IMR-90 (cell line): ENCODE measurements around the gene PCGF3. TPM values are rescaled to one million over a fixed set of nuclear protein-coding genes. Genes with fewer than 3 reads are reported as not detected.
"Not testable (repeated sequence)": the region's sequence is repeated elsewhere in the genome, so short reads cannot be mapped to it uniquely, and the experiment has no call there.

ENCODE experiments used
- ATAC-seq: fragments of 200-7000 bp; cut with Tn5 transposase; 2 replicates; pipeline ENCODE4 v1.9.1; 2020; ENCODE audit warnings: low read depth, mild to moderate bottlenecking, moderate library complexity
- BruUV-seq: library from RNA; stranded (reverse); fragments of 400-500 nt; replicated peaks from 2 replicates; lab custom pipeline; 2021; lab: Mats Ljungman, UMichigan
- CTCF ChIA-PET: fragments of 300-600 bp; formaldehyde crosslinking; extraction: SDS; loops from one replicate; lab custom pipeline; 2021; ENCODE audit warnings: antibody characterized with exemption; lab: Yijun Ruan, JAX
- POLR2A ChIA-PET: fragments of 300-600 bp; sonication (Branson Sonifier 250); formaldehyde crosslinking; loops from one replicate; lab custom pipeline; 2022; ENCODE audit warnings: antibody characterized with exemption; ENCODE audit not compliant: unreplicated experiment; lab: Charles Lee
- DNase-seq: peaks from one replicate; pipeline ENCODE4 v3.0.0; 2013
- H2AFZ ChIP-seq: replicated peaks from 2 replicates; pipeline ENCODE3; 2013; ENCODE audit warnings: low read length, mild to moderate bottlenecking; ENCODE audit not compliant: poor library complexity
- H2AK5ac ChIP-seq: 2 replicates; pipeline ENCODE4 v1.6.1; 2013; ENCODE audit warnings: low read depth, low read length, inconsistent platforms
- H2AK9ac ChIP-seq: replicated peaks from 2 replicates; pipeline ENCODE3; 2013; ENCODE audit warnings: mild to moderate bottlenecking, low read depth, low read length, moderate library complexity; ENCODE audit not compliant: poor library complexity
- H2BK120ac ChIP-seq: 2 replicates; pipeline ENCODE4 v1.6.1; 2013; ENCODE audit warnings: low read depth, low read length, inconsistent platforms
- H2BK15ac ChIP-seq: 3 replicates; pipeline ENCODE4 v1.6.1; 2013; ENCODE audit warnings: low read depth, low read length, inconsistent platforms
- H2BK20ac ChIP-seq: 2 replicates; pipeline ENCODE4 v1.6.1; 2013; ENCODE audit warnings: low read depth, mild to moderate bottlenecking, inconsistent platforms, low read length, moderate library complexity
- H2BK5ac ChIP-seq: 2 replicates; pipeline ENCODE4 v1.6.1; 2013; ENCODE audit warnings: mild to moderate bottlenecking, low read depth, low read length, inconsistent platforms; ENCODE audit not compliant: poor library complexity, severe bottlenecking
- H3K14ac ChIP-seq: replicated peaks from 2 replicates; pipeline ENCODE4 v1.6.1; 2013; ENCODE audit warnings: low read depth, low read length, inconsistent platforms
- H3K18ac ChIP-seq: 2 replicates; pipeline ENCODE4 v1.6.1; 2013; ENCODE audit warnings: low read depth, low read length, control low read depth
- H3K23ac ChIP-seq: 2 replicates; pipeline ENCODE4 v1.6.1; 2013; ENCODE audit warnings: low read depth, low read length, inconsistent platforms
- H3K27ac ChIP-seq: 2 replicates; pipeline ENCODE4 v1.5.1; 2013; ENCODE audit warnings: mild to moderate bottlenecking, control low read depth, low read length; ENCODE audit not compliant: insufficient read depth
- H3K27me3 ChIP-seq: 2 replicates; pipeline ENCODE4 v1.6.1; 2013; ENCODE audit warnings: low read length; ENCODE audit not compliant: control insufficient read depth, insufficient read depth
- H3K36me3 ChIP-seq: 2 replicates; pipeline ENCODE4 v1.6.1; 2013; ENCODE audit warnings: low read length, mixed read lengths; ENCODE audit not compliant: control insufficient read depth, insufficient read depth
- H3K4ac ChIP-seq: 2 replicates; pipeline ENCODE4 v1.6.1; 2013; ENCODE audit warnings: low read depth, low read length, inconsistent platforms
- H3K4me1 ChIP-seq: 2 replicates; pipeline ENCODE4 v1.6.1; 2013; ENCODE audit warnings: low read length, mixed read lengths; ENCODE audit not compliant: control insufficient read depth, insufficient read depth
- H3K4me2 ChIP-seq: 2 replicates; pipeline ENCODE4 v1.6.1; 2013; ENCODE audit warnings: low read depth, mild to moderate bottlenecking, control low read depth, low read length, moderate library complexity
- H3K4me3 ChIP-seq: 2 replicates; pipeline ENCODE4 v1.5.1; 2013; ENCODE audit warnings: low read depth, mild to moderate bottlenecking, control low read depth, low read length, moderate library complexity; ENCODE audit not compliant: insufficient read depth
- H3K56ac ChIP-seq: 2 replicates; pipeline ENCODE4 v1.6.1; 2013; ENCODE audit warnings: low read length, inconsistent platforms; ENCODE audit not compliant: insufficient read depth; ENCODE audit errors: extremely low read depth
- H3K79me1 ChIP-seq, 2 experiments: 2 replicates each; pipeline ENCODE4 v1.6.1; 2013; ENCODE audit warnings: low read length in 2 of 2, inconsistent platforms in 1 of 2, low read depth in 1 of 2
- H3K9ac ChIP-seq: 2 replicates; pipeline ENCODE4 v1.6.1; 2013; ENCODE audit warnings: low read depth, low read length, control low read depth
- H3K9me1 ChIP-seq: 2 replicates; pipeline ENCODE4 v1.6.1; 2013; ENCODE audit warnings: low read length, inconsistent platforms; ENCODE audit not compliant: insufficient read depth
- H3K9me3 ChIP-seq: 2 replicates; pipeline ENCODE4 v1.6.1; 2013; ENCODE audit warnings: low read length; ENCODE audit not compliant: control insufficient read depth, insufficient read depth
- H4K20me1 ChIP-seq: 2 replicates; pipeline ENCODE4 v1.6.1; 2013; ENCODE audit warnings: low read length, inconsistent platforms; ENCODE audit not compliant: insufficient read depth
- H4K5ac ChIP-seq: 2 replicates; pipeline ENCODE4 v1.6.1; 2013; ENCODE audit warnings: mild to moderate bottlenecking, low read depth, low read length, control low read depth
- H4K8ac ChIP-seq, 2 experiments: 2 replicates each; pipeline ENCODE4 v1.6.1; 2013; ENCODE audit warnings: low read depth in 2 of 2, low read length in 2 of 2, control low read depth in 1 of 2, inconsistent platforms in 1 of 2
- H4K91ac ChIP-seq: 2 replicates; pipeline ENCODE4 v1.6.1; 2013; ENCODE audit warnings: low read depth, low read length, inconsistent platforms; ENCODE audit not compliant: insufficient read depth
- WGBS, 2 experiments: methylation state at CpG; one replicate each; pipeline versions ENCODE4 v1.1.5 to v1.1.7; 2013; ENCODE audit warnings: missing lambda C conversion rate in 2 of 2; ENCODE audit not compliant: insufficient read length in 1 of 2; ENCODE audit errors: extremely low coverage in 2 of 2; 5-methylcytosine and 5-hydroxymethylcytosine counted together
- dilution Hi-C: fragments of 300-500 bp; cut with HindIII; formaldehyde crosslinking; loops from one replicate; pipeline ENCODE4 v1.14.3; 2018; ENCODE audit warnings: low sequenced_read_pairs; ENCODE audit not compliant: unreplicated experiment
- in situ Hi-C: fragments of 300-500 bp; cut with MboI; formaldehyde crosslinking; loops from 3 replicates; pipeline ENCODE4 v1.14.3; 2019; ENCODE audit warnings: low sequenced_read_pairs, inconsistent platforms, mixed read lengths
- intact Hi-C: fragments of 100-400 bp; cut with micrococcal nuclease; formaldehyde crosslinking; loops from 2 replicates; pipeline ENCODE4 v1.10.0; 2022
- polyA plus RNA-seq, 3 experiments: library from polyadenylated mRNA; depleted of rRNA; stranded (reverse); fragments of >200 nt; gene quantifications; 2 replicates each; pipeline ENCODE4 v1.2.3, GENCODE V29; 2012; ENCODE audit warnings: low replicate concordance in 1 of 3
- total RNA-seq: library from RNA; depleted of rRNA; stranded (reverse); fragments of >200 nt; gene quantifications from 2 replicates; pipeline ENCODE4 v1.2.3, GENCODE V29; 2012

PCGF3 gene
- total and polyA plus RNA-seq, 2 of the 4 experiments (the other 2 are of a cell fraction), result 40.0 to 55.3 TPM

DNA sequence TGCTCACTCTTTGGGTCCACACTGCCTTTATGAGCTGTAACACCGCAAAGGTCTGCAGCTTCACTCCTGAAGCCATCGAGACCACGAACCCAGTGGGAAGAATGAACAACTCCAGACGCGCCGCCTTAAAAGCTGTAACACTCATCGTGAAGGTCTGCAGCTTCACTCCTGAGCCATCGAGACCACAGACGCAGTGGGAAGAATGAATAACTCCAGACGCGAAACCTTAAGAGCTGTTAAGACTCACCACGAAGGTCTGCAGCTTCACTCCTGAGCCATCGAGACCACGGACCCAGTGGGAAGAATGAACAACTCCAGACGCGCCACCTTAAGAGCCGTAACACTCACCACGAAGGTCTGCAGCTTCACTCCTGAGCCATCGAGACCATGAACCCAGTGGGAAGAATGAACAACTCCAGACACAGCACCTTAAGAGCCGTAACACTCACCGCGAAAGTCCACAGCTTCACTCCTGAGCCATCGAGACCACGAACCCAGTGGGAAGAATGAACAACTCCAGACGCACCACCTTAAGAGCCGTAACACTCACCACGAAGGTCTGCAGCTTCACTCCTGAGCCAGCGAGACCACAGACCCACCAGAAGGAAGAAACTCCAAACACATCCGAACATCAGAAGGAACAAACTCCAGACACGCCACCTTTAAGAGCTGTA is 68.9 kb downstream of the PCGF3 start:
- WGBS, 2 experiments, result 98% methylated on average over 12 of the region's 30 CpGs; no CpG with 5 or more reads in 1 of the 2 experiments
- H2AK9ac ChIP-seq, H3K4me2 ChIP-seq, H2BK5ac ChIP-seq, H3K9me3 ChIP-seq, H3K14ac ChIP-seq, H3K27me3 ChIP-seq, H2AFZ ChIP-seq, H3K18ac ChIP-seq, H2BK20ac ChIP-seq, BruUV-seq, H3K27ac ChIP-seq, H3K9ac ChIP-seq, H2AK5ac ChIP-seq, H2BK120ac ChIP-seq, DNase-seq, H3K23ac ChIP-seq, dilution Hi-C loops, H3K4ac ChIP-seq, H4K5ac ChIP-seq, ATAC-seq, H3K4me1 ChIP-seq, H4K91ac ChIP-seq, H2BK15ac ChIP-seq, POLR2A ChIA-PET, H3K56ac ChIP-seq, CTCF ChIA-PET, in situ Hi-C loops, H4K8ac ChIP-seq, intact Hi-C loops, H3K4me3 ChIP-seq: not testable (repeated sequence)
- Histone ChIP-seq H3K79me1 (peaks cover 32 to 73% of the 10 kb centered on the region in 2 experiments), H4K20me1 (peaks cover 92% of the 10 kb centered on the region), H3K9me1 (peaks cover 13% of the 10 kb centered on the region), H3K36me3 (peaks cover 54% of the 10 kb centered on the region)

DNA sequence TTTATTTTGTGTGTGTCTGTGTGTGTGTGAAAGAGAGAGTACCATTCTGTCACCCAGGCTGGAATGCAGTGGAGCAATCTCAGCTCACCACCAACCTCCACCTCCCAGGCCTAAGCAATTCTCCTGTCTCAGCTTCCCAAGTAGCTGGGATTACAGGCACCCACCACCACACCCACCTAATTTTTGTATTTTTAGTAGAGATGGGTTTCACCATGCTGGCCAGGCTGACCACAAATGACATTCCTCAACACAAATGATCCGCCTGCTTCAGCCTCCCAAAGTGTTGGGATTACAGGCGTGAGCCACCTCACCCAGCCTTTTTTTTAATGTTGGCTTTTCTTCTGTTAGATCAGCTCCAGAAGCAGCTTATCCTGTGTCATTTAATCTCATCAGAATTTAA is 69.9 kb downstream of the PCGF3 start:
- CTCF ChIA-PET, H3K9me3 ChIP-seq, H2AFZ ChIP-seq, H3K4ac ChIP-seq, H3K14ac ChIP-seq, in situ Hi-C loops, BruUV-seq, H3K23ac ChIP-seq, dilution Hi-C loops, H3K4me2 ChIP-seq, H3K4me3 ChIP-seq, H4K5ac ChIP-seq, H3K18ac ChIP-seq, H4K8ac ChIP-seq, H2BK15ac ChIP-seq, POLR2A ChIA-PET, H2AK9ac ChIP-seq, H2BK20ac ChIP-seq, H3K9ac ChIP-seq, intact Hi-C loops, H4K91ac ChIP-seq, H3K56ac ChIP-seq, H2BK5ac ChIP-seq, ATAC-seq, H3K4me1 ChIP-seq, H2BK120ac ChIP-seq, H2AK5ac ChIP-seq, DNase-seq, H3K27me3 ChIP-seq, H3K27ac ChIP-seq: not testable (repeated sequence)
- Histone ChIP-seq H3K9me1 (peaks cover 14% of the 10 kb centered on the region), H3K36me3 (peaks cover 54% of the 10 kb centered on the region), H4K20me1 (peaks cover 92% of the 10 kb centered on the region), H3K79me1 (peaks cover 29 to 73% of the 10 kb centered on the region in 2 experiments)
- WGBS, 2 experiments, result no CpG with 5 or more reads among the region's 2 CpGs
